HG03378 (cell line): ENCODE measurements around the gene ZYX.

Source experiments
- ATAC-seq: cut with Tn5 transposase; IDR thresholded peaks from one replicate; pipeline ENCODE4 v1.9.1; 2021; ENCODE audit warnings: mild to moderate bottlenecking, moderate library complexity; ENCODE audit not compliant: unreplicated experiment

Gene ZYX

DNA sequence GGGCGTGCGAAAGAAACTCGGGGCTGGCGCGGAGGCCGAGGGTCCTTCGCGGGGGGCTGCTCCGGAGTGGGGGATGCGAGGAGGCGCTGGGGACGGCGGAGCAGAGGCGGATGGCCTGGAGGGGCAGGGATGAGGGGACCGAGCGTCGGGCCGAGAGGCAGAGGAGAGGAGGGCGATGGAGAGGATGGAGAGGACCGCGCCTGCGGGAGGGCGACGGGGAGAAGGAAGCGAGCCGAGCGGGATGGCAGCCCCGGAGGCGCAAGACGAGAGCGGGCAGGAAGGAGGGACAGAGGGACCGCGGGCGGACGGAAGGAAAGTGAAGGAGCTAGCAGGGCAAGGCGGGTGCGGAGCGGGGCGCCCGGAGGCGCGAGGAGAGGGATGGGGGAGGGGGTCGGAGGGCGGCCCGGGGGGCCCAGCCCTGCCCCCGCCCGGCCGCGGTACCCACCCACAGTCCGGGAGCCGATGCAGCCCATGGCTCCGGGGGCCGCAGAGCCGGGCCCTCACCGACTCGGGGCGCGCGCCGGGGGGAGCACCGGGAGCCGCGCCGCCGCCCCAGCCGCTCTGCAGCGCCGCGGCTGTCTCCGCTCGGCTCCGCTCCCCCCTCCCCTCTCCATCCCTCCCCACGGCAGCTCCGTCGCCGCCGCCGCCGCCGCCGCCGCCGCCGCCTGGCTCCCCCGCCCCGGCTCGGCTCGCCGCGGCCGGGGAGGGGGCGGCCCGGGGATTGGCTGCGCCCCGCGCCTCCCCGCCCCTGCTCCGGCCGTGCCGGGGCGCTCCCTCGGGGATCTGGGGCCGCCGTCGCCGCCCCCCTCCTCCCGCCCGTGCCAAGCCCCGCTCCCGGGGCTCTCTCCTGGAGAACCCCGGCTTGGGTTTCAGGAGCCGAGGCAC lies 18.8 kb upstream of the ZYX start, which contains the start of gene FAM131B:
TSS of gene FAM131B (minus strand) at position 583 of the 885 bp plus-strand sequence. CDS start at position 473, 110 bp downstream.
- no peak for ATAC-seq

DNA sequence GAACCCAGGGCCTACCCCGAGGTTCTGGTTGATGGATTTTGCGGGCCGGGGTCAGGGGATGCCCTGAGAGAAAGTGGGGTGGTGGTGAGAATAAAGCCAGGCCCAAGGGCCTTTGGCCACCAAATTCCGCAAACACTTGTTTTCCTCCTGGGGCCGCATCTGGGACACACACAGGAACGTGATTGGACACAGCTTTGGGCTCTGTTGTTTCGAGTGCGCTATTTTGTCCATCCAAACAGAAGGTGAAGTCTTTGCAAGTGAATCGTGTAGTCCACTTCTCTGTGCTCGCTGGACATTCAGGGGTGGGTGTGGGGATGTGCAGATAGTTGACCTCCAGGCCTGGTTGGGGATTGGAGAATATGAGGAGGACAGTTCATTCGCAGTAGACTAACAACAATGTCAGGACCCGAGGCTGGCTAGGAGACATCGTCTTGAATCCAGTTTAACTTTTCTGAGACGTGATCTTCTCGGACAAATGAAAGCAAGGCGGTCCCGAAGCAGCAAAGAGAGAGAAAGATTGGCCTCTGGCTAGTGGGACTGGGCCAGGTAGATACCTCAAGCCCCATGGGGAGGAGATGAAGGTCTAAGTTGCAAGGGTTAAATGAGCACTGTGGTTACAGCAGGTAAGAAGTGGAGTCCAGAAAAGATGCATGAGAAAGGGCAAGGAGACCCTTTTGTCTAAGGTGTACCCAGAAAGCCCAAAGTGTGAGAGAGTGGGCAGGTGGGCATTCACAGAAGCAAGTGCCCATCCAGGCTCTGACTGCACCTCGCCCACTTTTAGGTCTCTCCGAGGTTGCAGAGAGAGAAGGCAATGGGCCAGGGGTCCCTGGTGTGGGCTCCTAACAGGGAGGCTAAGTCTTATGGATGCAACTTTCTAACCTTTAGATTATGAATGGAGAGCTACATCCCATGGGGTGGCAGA lies 17.9 kb upstream of the ZYX start:
- no peak for ATAC-seq

GRCh38 chr7:143367972-143368371 lies 13.2 kb upstream of the ZYX start:
- no peak for ATAC-seq

- ATAC-seq: no peak
Observed at GRCh38 chr7:143368387-143368786, 12.8 kb upstream of the ZYX start.

DNA sequence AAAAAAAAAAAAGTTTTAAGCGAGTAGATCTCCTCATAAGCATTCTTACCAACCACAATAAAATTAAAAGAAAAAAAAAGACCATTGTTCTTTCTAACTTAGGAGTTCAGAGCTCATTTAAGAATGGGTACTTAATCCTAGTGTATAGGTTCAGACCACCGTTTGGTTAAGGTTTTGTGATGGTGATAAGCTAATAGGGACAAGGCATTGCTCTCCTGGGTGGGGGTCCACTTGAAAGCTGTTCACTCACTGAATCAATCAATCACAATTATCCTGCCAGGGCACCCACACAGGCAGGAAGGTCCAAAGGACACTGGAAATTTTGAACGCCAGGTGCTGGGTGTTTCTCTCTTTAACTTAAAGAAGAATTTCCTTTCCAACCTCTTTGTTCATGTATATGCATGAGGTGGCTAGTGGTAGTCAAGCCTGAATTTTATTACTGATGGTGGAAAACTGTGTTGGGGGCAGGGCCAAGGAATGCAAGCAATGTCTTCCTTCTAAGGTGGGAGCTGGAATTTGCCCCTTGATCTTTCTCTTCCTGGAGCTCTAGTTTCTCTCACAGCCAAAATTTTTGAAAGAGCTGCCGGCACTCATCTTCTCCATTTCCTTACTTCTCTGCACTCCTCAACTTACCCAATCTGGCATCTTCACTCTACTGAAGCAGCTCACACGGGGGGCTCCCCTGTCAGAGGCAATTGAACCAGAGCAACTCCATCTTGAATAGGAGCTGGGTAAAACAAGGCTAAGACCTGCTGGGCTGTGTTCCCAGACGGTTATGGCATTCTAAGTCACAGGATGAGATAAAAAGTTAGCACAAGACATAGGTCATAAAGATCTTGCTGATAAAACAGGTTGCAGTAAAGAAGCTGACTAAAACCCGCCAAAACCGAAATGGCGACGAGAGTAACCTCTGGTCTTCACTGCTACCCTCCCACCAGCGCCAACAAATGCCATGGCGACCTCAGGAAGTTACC lies 11.2 kb upstream of the ZYX start:
- ATAC-seq: no peak

DNA sequence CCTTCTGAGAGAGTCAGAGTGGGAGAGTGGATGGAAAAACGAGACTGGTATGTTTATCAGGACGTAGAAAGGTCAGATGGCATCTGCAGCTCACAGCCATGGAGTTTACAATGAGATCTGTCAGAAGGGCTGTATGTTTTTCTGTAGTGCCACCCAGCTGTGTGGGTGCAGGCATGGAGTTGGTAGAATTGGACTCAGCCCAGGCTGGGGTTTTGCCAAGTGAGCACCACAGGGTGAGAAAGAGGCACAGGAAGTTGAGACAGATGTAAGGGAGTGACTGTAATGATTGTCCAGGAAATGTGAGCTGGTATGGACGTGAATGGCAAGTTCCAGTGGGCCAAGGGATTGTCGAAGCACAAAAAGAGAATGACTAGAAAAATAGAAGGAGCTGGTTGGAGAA lies 9.1 kb upstream of the ZYX start:
- ATAC-seq: no peak

DNA sequence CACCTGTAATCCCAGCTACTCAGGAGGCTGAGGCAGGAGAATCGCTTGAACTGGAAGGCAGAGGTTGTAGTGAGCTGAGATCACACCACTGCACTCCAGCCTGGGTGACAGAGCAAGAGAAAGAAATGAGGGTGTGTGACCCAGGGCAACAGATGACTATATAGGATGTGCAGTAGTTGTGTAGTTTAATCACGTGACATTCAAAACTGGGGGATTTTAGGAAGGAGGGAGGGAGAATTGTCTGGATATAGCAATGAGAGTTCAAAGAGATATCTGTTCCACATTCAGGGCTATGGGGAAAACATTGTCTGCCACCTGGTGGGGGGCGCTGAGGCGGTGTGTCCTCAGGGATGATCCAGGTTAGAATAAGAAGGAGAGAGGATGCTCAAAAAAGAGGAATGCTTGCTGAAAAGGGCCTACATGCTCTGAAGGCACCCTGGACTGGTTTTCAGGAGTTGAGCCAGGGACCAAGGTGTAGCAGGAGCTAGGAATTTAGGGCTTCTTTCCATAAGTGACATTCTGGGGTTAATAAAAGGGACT lies 7.8 kb upstream of the ZYX start:
- ATAC-seq: no peak

GRCh38 chr7:143374561-143374960 lies 6.6 kb upstream of the ZYX start:
- ATAC-seq: no peak

GRCh38 chr7:143375298-143376034 lies 5.7 kb upstream of the ZYX start:
- peak; percentile 30 for ATAC-seq

GRCh38 chr7:143376396-143376795 lies 4.7 kb upstream of the ZYX start:
- ATAC-seq: no peak

DNA sequence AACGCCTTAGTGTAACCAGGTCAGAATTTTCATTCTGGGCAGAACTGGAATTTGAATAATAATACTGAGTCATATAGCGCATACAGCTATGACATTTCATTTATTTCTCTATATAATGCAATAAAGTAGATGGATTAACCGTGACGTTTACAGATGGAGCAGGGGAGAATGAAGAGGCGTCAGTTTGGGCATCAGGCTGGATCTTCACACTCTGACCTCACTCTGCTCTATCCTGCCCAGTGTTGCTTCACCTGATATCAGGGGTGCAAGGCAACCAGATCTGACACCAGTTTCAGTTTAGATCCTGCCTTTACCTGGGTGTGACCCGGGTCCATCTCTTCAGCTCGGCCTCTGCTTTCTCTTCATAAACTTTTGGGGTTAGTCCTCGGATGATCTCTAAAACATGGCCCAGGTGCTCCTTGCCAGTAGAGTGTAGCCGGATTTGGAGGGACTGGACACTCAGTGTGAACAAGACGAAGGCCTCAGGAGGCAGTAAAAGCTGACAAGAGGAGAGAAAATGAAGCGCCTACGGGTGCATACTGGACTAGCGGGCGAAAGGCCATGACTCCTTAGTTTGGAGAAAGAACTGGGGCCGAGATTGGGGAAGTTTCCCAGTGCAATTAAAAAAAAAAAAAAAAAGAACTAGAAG lies 1.4 kb upstream of the ZYX start:
- peak; percentile 15 for ATAC-seq

GRCh38 chr7:143380260-143380645 lies 892 bp upstream of the ZYX start:
- peak; percentile 63 for ATAC-seq

DNA sequence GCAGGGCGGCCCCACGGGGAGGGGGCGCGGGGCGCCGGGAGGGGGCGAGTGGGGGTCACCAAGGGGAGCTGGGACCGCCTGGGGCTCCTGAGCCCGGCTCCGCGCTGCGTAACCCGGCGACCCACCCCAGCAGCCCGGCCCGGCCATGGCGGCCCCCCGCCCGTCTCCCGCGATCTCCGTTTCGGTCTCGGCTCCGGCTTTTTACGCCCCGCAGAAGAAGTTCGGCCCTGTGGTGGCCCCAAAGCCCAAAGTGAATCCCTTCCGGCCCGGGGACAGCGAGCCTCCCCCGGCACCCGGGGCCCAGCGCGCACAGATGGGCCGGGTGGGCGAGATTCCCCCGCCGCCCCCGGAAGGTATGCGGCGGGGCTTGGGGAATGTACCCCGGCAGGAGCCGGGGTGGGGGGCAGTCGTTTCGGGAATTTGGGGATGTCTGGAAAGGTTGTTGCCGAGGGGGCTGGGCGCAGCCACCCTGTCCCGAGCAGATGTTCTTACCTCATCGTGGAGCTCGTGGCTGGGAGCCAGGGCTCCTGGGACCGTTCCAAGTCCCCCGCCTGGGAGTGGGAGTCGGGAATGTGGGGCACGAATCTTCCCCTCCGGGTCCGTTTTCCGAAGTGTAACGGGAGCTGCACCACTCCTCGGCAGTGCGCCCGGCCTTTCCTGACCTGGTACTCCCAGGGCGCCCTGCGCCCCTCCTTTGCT lies 431 bp downstream of the ZYX start:
- ATAC-seq: peak; percentile 4

DNA sequence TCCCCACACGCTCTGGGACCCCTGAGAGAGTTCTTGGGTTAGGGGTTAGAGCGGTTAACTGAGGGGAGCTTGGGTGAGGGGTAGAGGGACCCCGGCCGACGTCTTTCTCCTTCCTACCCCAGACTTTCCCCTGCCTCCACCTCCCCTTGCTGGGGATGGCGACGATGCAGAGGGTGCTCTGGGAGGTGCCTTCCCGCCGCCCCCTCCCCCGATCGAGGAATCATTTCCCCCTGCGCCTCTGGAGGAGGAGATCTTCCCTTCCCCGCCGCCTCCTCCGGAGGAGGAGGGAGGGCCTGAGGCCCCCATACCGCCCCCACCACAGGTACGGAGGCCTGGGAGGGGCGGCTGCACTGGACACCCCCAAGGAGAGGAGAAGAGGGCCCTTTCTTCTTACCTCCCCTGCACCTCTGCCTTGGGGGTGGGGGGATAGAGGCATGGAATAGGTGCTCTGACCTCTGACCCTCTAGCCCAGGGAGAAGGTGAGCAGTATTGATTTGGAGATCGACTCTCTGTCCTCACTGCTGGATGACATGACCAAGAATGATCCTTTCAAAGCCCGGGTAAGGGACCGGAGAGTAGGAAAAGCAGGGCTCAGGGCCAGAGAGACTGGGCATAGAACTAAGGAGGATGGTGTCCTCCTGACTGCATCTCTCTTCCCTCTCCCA lies 1.1 kb downstream of the ZYX start:
- no peak for ATAC-seq

- ATAC-seq: no peak
Observed at GRCh38 chr7:143382791-143383641, 1.9 kb downstream of the ZYX start.

GRCh38 chr7:143383642-143383957 lies 2.5 kb downstream of the ZYX start:
- no peak for ATAC-seq

GRCh38 chr7:143384148-143384547 lies 3.0 kb downstream of the ZYX start:
- no peak for ATAC-seq
